Cerebellar nuclear complex (tissue), 1 donor: ENCODE measurements around the gene ZNF554.
"Not testable (repeated sequence)": the region's sequence is repeated elsewhere in the genome, so short reads cannot be mapped to it uniquely, and the experiment has no call there.

Experiments
- DNase-seq, 2 experiments: peaks; one replicate each; lab custom pipeline; 2025; lab: John Stamatoyannopoulos, UW

Gene ZNF554

DNA sequence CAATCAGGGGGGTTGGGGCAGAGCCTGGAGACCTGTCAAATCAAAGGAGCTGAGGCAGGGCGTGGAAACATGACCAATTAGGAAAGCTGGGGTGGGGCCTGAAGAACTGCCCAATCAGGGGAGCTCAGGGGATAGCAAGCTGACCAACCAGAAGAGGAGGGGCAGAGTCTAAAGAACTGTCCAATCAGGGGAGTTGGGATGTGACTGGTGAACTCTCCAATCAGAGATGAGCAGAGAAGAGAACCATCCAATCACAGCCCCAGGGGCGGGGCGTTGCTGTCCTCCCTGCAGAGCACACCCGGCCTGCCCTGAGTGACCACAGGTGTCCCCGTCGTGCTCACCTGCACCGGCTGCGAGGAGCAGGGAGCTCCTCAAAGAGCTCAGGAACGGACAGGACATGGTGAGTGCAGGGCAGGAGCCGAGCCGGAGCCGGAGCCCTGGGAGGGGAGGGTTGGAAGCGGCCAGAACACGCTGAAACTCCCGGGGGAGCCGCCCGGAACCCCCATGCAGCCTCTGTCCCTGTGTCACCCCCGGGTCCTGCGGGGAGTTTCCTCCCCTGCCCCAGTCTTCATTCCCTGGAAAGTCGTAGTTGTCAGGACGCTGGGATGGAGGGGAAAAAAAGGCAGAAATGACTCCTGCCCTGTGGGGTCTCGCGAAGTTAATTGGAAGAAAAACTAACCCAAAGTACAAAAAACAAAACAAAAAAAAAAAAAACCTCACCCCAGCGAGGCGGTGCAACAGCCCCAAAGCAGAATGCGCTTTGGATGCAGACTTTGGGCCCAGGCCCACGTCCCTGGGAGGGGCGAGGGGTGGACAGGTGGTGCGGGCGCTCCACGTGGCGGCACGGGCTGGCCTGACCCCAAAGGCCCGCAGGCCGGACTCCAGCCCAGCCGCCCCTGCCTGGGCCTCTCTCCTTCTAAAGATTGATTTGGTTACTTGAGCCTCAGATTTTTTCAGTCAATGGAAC, 47.6 kb downstream of the ZNF554 start, which contains the start of gene ZNF556:
Gene ZNF556, plus strand, starts transcription at position 311 of the 967 bp plus-strand sequence. Its CDS starts 87 bp downstream, at position 398.
- peak; percentile 99 for DNase-seq

DNA sequence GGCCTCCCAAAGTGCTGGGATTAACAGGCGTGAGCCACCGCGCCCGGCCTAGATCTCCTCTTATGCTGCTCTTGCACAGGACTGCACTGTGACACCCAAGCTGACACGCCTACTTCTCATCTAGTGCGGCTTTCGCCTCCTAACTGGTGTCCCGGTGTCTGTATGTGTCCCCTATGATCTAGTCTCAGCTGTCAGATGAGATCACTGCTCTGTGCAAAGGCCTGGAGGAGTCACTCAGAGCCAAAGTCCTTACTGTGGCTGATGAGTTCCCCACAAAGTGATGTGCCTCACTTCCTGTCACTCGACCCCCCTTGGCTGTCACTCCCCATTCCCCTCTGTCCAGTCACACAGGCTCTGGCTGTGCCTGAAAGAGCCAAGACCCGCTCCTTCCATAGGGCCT, 50.0 kb downstream of the ZNF554 start:
- no peak for DNase-seq

DNA sequence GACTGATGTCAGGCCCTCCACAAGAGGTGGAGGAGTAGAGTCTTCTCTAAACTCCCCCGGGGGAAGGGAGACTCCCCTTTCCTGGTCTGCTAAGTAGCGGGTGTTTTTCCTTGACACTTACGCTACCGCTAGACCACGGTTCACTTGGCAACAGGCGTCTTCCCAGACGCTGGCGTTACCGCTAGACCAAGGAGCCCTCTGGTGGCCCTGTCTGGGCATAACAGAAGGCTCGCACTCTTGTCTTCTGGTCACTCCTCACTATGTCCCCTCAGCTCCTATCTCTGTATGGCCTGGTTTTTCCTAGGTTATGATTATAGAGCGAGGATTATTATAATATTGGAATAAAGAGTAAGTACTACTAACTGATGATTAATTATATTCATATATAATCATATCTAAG, 52.5 kb downstream of the ZNF554 start:
- DNase-seq = not testable (repeated sequence)

DNA sequence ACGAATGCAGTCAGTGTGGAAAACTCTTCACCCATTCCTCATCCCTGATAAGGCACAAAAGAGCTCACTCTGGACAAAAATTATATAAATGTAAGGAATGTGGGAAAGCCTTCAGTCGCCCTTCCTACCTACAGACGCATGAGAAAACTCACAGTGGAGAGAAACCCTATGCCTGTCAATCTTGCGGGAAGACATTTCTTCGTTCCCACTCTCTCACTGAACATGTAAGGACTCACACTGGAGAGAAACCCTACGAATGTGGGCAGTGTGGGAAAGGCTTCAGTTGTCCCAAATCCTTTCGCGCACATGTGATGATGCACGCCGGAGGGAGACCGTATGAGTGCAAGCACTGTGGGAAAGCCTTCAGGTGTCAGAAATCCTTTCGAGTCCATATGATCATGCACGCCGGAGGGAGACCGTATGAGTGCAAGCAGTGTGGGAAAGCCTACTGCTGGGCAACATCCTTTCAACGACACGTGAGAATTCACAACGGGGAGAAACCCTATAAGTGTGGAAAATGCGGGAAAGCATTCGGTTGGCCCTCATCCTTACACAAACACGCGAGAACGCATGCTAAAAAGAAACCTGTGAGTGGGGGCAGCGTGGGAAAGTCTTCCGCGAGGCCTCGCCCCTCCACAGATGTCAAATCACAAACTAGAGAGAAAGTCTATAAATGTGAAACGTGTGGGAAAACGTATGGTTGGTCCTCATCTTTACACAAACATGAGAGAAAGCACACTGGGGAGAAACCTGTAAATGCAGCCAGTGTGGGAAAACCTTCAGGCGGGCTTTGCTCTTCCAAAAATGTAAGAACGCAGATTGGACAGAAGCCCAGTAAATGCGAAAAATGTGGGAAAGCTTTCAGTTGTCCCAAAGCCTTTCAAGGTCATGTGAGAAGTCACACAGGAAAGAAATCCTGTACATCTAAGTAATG, 58.0 kb downstream of the ZNF554 start:
- no peak for DNase-seq

DNA sequence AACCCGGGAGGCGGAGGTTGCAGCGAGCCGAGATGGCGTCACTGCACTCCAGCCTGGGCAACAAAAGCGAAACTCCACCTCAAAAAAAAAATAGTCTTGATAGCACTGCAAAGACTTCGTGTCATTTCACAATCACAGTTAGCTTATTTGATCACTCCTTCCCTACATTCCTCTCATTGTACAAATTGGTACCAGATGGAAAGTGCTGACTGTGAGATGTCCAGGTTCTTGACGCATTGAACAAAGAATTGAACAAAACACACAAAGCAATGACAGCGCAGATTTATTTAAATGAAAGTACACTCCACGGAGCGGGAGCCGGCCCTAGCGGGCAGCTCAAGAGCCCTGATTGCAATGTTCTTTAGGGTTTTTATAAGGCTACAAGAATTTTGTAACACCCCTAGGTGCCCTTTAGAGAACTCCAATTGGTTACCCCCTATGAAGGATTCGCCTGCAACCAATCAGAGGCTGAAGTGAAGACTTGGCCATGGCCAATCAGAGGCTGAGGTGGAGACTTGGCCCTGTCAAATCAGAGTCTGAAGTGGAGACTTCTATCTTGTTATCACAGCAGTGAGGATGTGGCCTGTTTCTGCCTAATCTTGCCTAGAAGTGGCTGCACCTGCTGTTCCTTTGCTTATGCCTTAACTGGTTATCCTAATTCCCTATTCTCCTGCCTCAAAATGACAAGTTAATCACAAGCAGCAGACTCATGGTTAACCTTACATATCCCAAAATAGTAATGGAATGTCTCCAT, 64.2 kb downstream of the ZNF554 start:
- DNase-seq = no peak

DNA sequence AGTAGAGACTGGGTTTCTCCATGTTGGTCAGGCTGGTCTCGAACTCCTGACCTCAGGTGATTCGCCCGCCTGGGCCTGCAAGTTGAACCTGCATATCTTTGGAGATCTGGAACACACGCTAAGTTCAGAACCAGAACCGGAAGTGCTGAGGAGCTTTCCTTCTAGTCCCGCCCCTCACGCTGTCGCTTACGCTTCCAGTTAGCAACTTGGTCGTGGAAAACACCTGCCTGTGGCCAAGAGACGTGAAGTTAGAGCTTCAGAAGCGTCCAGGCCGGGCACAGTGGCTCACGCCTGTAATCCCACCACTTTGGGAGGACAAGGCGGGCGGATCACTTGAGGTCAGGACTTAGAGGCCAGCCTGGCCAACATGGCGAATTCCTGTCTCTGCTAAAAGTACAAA, 66.1 kb downstream of the ZNF554 start:
- DNase-seq = no peak
